Activated CD4-positive, alpha-beta T cell treated with anti-CD3 and anti-CD28 coated beads, Interleukin-2, amount 50 U/mL, for 16 hours (primary cell): ENCODE results near the gene NOC2L.
"Not testable (repeated sequence)": the region's sequence is repeated elsewhere in the genome, so short reads cannot be mapped to it uniquely, and the experiment has no call there.

ENCODE experiments used
- DNase-seq: peaks from one replicate; pipeline ENCODE4 v3.0.0-alpha.2; 2020

Gene NOC2L

DNA sequence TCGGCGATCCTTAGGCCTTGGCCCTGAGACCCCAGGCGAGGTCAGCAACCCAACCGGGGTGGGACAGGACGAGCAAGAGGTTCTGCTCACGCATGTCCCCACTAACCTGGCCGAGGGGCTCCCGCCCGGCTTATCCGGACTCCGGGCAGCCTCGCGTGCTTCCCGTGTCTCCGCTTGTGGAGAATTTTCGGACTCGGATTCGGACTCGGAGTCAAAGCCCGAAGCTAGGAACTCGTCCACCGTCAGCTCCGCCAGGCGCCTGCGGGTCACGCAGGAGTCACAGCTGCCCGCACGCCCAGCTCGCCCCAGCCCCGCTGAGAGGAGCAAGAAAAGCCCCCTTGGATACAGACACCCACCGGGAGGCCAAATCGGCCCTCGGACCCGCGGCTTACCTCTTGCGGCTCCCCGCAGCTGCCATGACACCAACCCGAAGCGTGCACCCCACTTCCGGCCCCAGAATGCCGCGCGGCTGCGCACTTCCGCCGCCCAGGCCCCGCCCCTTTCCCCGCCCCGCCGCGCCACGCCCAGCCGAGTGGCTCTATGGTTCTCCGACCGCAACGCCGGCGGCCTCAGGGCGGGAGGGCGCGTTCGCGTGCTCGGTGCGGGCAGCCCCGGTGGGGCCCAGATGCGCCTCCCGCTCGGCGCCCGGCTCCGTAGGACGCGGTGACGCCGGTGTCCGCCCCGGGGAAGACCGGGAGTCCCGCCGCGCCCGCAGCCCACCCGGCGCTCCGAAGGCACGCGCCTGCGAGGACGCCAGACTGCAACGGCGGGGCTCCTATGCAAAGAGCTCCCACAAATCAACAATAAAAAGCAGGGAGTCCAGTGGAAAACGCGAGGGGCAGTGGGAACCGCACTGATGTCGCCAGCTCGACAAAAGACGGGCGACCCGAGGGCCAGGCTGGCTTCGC lies at the start of gene NOC2L:
Gene NOC2L, minus strand, starts transcription at position 434 of the 908 bp plus-strand sequence. Its CDS starts 16 bp downstream, at position 418.
- DNase-seq = peak; percentile 96

DNA sequence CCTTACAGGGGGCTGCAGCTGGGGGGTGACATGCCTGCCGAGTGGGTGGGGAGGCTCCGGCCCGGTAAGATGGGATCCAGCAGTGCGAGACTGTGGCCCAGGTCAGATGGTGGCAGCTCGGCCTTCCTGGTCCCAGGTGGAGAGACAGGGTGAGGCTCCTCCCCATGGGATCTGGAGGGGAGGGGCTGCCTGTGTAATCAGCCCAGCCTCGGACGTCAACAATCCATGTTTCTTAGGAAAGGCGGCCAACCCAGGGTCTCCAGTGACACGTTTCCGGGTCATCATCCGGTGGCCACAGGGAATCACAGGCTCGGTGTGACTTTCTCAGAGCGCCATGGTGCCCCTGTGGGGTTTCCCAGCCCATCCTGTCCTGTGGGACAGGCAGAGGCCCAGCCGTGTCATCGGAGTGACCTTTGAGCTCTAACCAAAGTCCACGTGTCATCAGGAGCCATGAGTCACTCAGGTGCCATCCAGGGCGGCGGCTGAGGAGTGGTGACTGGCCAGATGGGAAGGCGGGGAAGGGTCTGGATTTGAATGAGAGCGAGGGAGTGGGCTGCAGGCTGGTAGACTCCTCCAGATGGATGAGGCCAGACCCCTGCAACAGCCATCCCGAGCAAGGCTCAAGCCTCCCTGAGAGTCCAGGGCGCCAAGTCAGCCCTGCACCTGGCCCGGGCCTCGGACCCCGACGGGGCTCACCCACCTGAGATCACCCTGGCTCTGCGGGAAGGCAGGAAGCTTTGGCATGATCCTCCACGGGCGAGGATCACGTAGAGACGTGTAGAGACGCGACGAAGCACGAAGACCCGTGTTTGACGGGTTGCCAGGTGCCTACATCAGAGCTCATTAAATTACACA lies 47.5 kb upstream of the NOC2L start:
- DNase-seq = no peak

DNA sequence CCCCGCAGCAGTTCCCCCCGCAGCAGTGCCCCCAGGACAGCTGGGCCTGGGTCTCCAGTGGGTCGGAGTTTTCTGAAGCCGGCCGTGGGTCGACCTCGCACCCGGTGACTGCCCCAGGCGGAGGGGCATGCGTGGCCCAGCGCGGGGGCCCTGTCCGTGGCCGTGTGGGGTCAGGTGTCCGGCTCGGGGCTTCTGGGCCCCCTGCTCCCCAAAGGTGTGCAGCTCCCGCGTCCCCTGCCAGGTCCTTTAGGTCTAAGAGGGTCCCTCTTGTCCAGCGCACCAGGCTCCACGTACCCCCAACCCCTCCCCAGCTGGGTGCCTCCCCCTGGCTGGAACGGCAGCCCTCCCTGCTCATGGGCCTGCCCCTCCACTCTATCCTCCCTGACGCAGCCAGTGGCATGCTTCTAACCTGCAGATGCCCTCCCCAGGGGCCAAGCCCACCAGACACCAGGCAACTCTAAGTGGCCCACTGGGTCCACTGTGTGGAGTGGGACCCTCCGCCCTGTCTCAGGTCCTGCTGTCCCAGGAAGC lies 46.8 kb upstream of the NOC2L start:
- no peak for DNase-seq

DNA sequence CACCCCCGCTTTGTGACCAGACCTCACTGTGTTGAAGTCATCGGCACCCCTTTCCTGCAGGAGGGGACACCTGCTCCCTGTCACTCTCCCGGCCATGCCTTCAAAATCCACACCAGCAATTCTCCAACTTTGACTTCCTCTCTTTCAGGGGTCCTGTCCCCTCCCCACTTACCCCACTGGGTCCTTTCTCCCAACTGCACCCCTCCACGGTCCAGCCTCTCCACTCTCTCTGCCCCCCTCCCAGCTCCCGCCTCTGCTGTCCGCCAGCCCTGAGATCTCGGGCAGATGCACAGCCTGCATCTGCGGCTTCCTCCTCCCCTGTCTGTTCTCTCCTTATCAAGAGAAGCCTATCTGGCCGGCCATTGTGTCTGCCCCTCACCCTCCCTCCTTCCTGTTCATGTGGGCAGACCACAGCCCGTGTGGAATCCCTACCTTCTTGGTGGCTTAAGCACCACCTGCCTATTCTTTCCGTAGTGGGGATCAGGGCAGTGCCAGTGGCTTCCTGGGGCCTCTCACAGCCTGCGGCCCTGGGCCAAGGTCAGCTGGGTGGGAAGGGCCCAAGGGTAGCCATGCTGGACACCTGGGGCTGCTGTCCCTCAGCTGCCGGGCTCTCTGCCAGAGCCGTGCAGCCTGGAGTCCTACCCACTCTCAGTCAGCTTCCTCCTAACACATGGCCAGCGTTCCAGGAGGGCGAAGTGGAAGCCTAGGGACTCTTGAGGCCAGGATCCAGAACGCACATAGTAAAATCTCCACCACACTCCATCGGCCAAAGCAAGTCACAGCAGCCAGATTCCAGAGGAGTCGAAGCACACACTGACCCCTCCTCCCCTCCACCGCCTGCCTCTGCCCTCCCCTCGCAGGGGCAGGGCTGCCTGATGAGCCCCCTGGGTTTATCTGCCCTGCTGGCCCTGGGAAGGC lies 46.0 kb upstream of the NOC2L start:
- no peak for DNase-seq

DNA sequence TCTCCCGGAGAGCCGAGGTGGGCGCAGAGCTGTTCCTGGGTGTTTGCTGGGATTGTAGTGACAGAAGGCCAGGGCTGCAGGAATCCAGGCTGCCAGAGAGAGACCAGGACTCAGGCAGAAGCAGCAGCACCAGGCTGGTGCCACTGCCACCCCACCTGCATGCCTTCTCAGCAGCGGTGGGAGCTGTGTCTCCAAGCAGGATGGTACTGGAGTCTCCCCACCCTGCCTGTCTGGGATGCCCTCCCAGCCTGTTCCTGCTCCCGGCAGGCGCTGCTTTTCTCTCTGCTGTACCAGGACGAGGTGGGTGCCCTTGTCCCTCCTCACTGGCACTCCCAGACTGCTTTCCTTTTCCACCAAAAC lies 45.3 kb upstream of the NOC2L start:
- no peak for DNase-seq

DNA sequence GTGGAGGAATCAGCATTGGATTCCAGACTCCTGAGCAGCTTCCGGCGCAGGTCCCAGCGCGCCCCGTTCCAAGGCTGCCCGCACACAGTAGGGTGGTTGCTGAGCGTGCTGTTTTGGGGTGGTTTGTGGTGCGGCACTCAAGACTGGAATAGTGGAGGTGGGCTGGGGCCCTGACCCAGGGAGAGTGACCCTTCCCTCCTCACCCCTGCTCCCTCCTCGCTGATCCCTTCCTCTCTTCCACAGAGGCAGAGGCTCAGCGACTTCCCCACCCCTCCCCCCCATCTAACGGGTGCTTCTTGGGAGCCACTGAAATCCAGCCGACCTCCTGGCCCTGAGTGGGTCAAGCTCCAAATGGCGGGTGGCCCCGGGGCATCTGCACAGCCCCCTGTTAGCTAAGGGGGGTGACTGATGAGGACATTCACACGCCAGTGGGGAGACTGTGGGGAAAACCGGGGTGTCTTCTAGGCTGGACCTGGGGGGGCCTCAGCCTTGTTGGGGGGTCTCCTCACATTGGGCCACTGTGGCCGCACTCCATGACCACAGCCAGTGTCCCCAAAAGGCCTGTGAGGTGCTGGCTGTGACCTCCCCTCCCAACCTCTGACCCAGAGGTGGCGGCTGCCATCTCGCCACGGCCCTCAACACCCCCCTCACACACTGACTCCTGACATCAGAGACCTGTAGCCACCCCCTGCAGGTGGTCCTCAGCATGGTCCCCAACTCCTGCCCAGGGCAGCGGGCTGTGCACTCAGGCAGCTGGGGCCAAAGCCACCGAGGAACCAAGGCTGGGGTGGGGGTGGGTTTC lies 44.8 kb upstream of the NOC2L start:
- DNase-seq = no peak

DNA sequence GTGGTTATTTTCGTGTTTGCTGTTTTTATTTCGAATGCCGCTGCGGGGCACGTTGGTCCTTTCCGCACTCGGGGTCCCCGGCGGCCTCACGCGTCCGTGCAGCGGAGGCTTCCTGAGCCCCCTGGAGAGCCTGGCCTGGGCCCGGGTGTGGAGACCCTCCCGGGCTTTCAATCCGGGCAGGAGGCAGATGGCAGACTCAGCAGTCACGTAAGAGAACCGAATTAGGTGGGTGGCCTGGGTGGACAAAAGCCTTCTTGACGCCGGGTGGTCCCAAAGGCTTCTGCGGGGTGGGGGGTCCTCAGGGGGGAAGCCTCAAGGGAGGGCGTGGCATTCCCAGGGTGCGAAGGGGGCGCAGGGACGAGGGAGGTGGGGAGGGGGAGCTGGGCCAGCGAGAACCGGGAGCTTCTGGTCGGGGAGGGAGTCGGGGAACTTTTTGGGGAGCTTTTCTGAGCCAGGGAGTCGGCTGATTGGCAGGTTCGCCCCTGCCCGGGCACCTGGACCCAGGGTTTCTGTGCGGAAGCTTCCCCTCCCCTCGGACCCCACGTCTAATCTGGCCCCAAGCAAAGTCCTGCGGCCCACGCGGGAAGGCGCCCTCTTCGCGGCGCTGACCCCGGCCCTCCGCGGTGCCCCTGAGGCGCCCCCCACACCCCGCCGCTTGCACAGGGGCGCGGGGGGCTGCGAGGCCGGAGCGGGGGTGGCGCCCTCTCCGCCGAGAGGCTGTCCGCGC lies 42.2 kb upstream of the NOC2L start:
- DNase-seq = no peak

DNA sequence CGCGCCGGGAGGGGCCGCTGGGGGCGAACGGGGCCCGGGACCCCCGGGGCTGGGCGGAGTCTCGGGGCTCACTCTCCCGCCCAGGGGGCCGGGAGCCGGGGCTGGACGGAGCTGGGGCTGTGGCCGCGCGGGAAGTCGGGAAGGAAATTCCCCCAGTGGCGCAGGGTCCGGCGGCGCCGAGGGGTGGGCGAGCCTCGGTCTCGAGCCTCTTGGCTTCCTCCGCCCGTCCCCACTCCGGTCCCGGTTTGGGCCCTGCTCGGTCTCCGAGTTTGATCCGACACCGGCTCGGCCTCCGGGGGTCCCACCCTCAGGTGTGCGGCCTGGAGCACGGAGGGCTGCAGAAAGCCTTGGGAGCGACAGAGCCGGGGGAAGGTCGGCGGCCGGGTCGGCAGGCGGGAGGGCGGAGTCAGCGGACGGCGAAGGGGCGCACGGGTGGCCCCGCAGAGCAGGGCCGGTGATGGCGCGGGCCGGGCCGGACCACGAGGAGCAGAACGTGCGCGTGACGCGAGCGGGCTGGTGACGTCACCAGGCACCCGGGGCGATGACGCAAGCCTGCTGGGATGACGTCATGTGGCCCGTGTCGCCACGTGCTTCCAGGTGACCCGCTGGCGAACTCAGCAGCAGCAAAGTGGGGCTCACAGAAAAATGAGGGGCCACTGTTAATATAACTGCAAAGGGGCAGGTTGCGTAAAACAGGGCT lies 41.5 kb upstream of the NOC2L start:
- peak; percentile 61 for DNase-seq

DNA sequence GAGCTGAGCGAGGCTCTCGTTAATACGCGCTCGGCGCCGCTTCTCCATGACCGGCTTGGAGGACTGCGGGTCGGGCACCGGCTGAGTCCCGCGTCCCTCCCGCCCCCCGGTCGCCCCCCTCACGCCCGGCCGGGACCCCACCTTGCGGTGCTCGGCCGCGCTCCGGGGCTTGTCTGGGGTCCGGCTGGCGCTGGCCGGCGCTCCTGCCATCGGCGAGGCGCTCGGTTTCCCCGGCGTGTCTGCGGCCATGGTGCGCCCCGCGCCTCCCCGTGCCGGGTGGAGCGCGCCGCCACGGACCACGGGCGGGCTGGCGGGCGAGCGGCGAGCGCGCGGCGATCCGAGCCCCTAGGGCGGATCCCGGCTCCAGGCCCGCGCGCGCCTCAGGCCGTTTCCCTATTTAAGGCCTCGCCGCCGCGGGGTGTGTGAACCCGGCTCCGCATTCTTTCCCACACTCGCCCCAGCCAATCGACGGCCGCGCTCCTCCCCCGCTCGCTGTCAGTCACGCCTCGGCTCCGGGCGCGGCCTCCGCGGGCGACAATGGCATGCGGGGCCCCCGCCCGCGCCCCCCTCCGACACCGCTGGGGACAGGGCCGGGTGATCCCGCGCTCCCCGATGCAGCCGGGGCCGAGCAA lies 40.8 kb upstream of the NOC2L start, which contains the start of gene HES4:
Gene HES4, minus strand, starts transcription at position 373 of the 632 bp plus-strand sequence. Its CDS starts 124 bp downstream, at position 249.
- DNase-seq = peak; percentile 55

DNA sequence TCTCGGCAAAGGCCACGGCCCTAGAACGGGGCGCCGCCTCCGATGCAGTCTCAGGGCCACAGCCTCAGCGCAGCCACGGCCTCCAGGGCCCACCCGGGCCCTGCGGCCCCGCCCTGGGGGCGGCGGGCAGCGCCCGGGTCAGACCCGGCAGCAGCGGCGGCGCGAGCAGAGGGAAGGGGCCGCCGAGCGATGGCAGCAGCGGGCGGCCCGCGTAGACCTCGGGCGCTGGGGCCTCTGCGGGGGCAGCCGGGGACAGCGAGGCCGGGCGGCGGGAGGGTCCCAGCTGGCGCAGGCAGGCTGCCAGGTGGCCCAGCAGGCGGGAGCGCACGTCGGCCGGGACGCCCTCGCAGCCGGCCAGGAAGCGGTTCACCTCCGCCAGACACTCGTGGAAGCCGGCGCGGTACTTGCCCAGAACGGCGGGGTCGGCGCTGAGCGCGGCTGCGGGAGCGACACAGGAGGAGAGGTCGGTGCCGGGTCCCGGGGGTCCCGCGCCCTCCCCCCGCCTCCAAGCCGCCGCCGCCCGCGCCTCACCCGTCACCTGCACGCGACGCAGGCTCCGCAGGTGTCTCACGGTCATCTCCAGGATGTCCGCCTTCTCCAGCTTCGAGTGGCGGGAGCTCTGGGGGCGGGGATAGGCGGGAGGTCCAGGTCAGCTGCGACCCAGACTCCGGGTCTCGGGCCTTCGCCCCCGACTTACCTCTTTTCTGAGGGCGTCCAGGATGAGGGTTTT lies 40.1 kb upstream of the NOC2L start:
- no peak for DNase-seq

DNA sequence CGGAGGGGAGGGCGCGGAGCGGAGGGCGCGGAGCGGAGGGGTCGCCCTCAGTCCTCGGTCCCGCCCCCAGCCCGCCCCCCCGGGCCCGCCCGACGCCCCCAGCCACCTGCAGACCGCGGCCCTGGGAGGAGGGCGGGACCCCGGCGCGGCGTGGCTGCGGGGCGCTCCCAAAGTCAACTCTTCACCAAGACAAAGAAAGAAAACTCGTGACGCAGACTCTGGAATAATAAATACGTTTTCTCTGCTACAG lies 39.6 kb upstream of the NOC2L start:
- DNase-seq = no peak

DNA sequence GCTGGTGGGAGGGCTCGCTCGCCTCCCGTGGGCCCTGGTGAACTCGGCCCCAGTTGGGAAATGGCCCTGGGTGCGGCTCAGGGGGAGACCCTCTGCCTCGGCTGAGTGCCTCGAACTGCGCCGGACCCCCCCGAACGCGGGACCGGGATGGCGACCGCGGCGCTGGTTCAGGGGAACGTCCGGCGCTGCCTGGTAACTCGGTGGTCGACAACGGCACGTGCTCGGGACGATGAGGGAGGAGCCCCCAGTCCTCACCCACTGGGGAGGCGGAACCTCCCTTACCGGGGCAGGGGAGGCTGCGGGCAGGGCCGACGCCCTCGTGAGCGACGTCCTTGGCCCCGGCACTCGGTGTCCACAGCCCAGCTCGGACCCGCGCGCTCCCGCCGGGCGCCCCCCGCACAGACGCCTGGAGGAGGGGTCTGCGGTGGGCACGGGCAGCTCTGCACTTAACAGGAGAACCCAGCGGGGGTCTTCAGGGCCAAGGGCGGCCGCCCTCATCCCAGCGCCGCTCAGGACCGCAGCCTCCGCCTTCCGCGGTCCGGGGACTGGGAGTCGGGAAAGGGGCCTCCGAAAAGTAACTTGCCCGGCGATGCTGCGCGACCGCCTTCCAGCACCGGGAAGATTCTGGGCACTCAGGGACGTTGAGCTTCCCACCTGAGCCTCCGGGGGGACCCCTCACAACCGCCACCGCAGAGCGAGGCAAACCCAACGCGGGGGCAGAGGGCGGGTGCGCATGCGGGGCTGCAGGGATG lies 39.1 kb upstream of the NOC2L start:
- DNase-seq = no peak

DNA sequence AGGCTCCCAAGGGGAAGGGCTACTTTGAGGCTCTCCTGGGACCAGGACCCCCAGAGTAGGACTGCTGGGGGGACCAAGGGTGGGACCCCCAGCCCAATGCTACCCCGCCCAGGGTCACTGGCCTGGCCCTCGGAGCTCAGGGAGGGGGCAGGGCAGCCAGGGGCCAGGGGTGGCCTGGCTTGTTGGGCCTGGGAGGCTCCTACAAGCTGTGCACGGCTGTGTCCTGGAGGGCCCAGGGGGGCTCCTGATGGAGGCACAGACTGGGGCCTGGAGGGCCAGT lies 38.6 kb upstream of the NOC2L start:
- DNase-seq = no peak

DNA sequence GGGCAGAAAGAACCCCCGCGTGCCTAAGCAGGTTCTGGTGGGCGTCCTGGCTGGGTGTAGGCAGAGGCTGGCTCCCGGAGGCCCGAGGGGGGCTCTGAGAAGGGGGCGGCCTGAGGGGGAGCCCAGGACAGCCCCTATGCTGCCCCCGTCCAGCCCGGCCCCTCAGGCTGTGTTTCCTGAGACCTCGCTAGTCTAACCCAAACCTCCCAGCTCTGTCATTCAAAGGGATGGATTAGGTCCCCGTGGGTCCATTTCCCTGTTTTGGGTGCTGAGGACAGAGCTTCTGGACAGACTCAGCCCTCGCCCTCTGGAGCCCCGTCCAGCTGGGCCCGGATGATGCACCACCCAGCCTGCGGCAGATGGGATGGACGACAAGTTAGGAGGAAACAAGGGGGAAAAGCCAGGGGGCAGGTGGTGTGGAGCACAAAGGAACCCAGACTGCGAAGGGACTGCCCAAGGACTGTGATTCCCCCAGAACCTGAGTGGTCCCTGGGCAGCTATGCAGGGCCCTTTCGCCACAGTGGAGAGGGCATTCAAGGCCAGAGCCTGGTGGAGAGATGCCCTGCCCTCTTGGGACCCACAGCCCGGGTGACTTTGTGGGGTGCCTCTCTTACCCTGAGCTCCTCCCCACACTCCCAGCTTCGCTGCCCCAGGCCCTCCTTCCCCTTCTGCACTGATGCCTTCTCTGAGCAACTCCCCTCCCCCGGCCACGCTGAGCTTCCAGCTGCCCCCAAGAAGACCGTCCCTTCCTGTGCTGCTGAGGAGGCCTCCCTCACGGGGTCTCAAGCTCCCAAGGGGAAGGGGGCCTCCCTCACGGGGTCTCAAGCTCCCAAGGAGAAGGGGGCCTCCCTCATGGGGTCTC lies 38.0 kb upstream of the NOC2L start:
- no peak for DNase-seq

DNA sequence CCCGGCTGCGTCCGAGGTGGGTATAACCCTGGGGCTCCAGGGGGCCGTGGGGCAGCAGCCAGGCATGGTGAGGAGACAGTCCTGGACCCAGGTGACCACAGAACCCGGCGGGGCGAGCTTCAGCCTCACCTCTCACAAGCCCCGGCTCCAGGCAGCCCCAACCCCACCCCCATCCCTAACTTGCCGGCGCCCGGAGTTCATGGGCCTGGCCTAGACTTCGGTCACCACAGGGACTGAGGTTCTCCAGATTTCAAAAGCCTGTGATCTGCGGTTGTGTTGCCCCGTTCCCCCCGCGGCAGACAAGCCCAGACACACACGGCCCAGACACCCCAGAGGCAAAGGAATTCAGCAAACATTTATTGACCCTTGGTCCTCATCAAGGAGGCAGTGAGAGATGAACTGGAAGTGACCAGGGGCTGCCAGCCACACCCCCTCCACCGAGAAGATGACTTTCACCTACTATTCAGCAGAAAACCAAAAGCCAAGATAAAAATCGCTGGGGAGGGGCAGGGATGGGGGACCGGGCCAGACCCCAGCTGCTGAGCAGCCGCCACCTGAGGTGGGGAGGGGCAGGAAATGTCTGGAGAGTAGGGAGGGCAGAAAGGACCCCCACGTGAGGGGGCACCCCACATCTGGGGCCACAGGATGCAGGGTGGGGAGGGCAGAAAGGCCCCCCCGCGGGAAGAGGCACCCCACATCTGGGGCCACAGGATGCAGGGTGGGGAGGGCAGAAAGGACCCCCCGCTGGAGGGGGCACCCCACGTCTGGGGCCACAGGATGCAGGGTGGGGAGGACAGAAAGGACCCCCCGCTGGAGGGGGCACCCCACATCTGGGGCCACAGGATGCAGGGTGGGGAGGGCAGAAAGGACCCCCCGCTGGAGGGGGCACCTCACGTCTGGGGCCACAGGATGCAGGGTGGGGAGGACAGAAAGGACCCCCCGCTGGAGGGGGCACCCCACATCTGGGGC lies 36.9 kb upstream of the NOC2L start:
- DNase-seq = no peak

DNA sequence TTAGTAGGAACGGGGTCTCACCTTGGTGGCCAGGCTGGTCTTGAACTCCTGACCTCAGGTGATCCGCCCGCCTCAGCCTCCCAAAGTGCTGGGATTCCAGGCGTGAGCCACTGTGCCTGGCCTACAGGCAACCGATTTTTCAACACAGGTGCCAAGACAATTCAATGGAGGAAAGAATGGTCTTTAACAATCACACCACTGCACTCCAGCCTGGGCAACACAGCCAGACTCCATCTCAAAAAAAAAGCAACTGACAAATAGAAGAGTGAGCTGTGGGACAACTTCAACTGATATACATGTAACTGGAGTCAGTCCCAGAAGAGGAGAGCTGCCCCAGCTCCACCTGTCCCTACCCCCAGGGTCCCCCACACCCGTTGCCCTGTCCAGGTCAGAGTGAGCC lies 35.5 kb upstream of the NOC2L start:
- not testable (repeated sequence) for DNase-seq
